GM10248 (cell line): ENCODE measurements around the gene S1PR2.

Experiments used
- CTCF ChIA-PET: fragments of 300-600 bp; sonication (Branson Sonifier 250); formaldehyde crosslinking; extraction: SDS; loops from one replicate; lab custom pipeline; 2021; ENCODE audit warnings: antibody characterized with exemption; lab: Yijun Ruan, JAX
- POLR2A ChIA-PET: fragments of 350-650 bp; sonication (Branson Sonifier 250); formaldehyde crosslinking; extraction: SDS; loops from one replicate; lab custom pipeline; 2020; ENCODE audit warnings: antibody characterized with exemption; lab: Yijun Ruan, JAX
- DNase-seq: peaks from one replicate; pipeline ENCODE4 v3.0.0; 2012; ENCODE audit errors: extremely low spot score
- TF ChIP-seq, protein P1 (sequence below): IDR thresholded peaks from 2 replicates; pipeline ENCODE4 v1.5.1; 2012; ENCODE audit warnings: mild to moderate bottlenecking, low read depth; ENCODE audit errors: extremely low read depth, missing control alignments, control extremely low read depth

The S1PR2 gene

DNA sequence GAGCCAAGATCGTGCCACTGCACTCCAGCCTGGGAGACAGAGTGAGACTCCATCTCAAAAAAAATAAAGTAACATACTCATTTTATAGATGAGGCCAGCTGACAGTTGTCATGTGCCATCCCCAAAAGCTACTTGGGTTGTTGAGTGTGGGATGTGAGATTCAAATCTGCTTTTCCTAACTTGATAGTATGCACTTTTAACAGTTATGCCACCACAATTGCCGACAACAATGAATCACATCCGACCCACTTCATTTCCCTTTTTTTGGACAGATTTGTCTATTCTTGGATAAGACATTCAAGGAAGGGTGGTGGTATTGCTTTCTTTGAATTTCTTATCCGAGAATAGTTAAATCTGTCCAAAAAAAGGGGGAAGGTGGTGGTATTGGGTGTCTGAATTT, 20.1 kb downstream of the S1PR2 start:
- ChIA-PET CTCF (interaction anchor here (0.9 to 3.2 kb wide), 6 partner anchors 9 to 178 kb away, joined by 3 to 13 read pairs (median 4); no protein-coding TSS in a partner anchor), POLR2A (no interaction called here)
- DNase-seq, result no peak
- TF ChIP-seq, protein P1, sequence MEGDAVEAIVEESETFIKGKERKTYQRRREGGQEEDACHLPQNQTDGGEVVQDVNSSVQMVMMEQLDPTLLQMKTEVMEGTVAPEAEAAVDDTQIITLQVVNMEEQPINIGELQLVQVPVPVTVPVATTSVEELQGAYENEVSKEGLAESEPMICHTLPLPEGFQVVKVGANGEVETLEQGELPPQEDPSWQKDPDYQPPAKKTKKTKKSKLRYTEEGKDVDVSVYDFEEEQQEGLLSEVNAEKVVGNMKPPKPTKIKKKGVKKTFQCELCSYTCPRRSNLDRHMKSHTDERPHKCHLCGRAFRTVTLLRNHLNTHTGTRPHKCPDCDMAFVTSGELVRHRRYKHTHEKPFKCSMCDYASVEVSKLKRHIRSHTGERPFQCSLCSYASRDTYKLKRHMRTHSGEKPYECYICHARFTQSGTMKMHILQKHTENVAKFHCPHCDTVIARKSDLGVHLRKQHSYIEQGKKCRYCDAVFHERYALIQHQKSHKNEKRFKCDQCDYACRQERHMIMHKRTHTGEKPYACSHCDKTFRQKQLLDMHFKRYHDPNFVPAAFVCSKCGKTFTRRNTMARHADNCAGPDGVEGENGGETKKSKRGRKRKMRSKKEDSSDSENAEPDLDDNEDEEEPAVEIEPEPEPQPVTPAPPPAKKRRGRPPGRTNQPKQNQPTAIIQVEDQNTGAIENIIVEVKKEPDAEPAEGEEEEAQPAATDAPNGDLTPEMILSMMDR, result no peak

DNA sequence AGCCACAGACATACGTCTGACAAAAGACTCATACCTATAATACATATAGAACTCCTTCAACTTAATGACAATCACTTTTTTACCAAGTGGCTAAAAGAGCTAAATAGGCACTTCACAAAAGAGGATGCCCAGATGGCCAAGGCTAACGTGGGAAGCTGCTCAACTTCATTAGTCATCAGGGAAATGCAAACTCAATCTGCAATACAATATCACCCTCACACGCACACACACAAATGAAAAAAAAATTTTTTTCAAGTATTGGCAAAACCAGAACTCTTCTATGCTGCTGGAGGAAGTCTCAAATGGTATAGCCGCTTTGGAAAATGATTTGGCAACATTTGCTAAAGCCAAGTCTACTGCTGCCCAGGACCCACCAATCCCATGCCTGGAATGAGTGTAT, 21.8 kb downstream of the S1PR2 start:
- ChIA-PET CTCF (interaction anchor here (1.2 to 4.1 kb wide), 6 partner anchors 8 to 50 kb away, joined by 3 to 13 read pairs (median 6); no protein-coding TSS in a partner anchor), POLR2A (interaction anchor here (0.6 kb wide), 1 partner anchor 11 kb away, joined by 4 read pairs; no protein-coding TSS in a partner anchor)
- TF ChIP-seq, protein P1, result no peak
- DNase-seq, result no peak

DNA sequence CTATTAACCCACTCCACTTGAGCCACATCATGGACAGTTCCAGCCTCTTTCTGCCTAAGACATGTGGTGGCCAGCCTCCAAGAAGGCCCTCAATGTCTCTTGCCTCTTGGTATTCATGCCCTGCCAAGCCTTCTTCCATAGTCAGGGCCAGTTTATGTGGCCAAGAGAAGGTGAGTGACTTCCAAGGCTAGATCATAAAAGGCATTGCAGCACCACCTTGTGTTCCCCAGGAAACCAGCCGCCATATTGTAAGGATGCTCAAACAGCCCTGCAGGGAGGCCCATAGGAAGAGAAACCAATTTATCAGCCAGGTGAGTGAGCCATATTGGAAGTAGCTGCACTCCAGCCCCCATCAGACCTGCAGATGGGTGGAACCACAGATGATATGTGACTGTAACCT, 24.1 kb downstream of the S1PR2 start:
- ChIA-PET POLR2A (no interaction called here), CTCF (interaction anchor here (1.0 to 4.1 kb wide), 6 partner anchors 13 to 230 kb away, joined by 3 to 12 read pairs (median 6); no protein-coding TSS in a partner anchor)
- TF ChIP-seq, protein P1, result no peak
- no peak for DNase-seq

DNA sequence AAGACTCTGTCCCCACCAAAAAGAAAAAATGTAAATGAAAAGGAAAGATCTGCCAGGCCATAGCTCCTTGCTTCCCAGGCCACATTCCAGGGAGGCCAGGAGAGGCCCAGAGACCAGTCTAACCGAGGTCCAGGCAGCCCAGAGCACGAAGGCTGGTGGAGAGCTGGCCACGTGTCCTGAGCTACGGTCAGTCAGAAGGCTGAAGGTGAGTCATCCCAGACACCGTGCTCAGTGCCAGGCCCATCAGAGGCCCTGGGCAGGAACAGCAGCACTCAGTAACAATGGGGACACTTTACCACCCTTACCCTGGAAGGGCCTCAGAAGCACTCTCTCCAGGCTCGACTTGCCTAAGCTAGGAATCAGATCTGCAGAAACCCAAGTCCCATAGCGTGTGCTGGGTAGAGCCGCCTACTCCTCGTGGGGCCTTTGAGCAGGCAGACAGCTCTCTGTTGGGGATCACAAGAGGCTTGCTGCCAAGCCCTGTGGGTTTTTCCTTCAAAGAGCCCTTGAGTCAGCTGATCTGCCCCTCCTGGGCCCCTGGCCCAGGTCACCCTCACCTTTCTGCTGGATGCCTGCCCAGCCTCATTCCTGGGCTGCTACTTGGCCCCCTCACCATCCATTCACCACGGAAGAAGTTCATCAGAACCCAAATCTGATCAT, 24.8 kb downstream of the S1PR2 start:
- POLR2A ChIA-PET, result no interaction called here
- DNase-seq, result no peak

DNA sequence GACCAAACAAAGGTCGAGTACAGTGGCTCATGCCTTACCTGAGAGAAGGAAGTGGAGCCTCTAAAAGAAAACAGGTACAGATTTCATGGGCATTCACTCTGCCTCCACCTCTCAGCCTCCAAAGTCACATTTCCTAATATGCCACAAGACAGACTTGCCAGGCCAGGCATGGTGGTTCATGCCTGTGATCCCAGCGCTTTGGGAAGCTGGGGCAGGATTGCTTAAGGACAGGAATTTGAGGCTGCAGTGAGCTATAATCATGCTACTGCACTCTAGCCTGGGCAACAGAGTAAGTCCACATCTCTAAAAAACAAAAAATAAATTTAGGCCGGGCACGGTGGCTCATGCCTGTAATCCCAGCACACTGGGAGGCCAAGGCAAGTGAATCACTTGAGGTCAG, 25.5 kb downstream of the S1PR2 start:
- TF ChIP-seq, protein P1, result no peak
- no peak for DNase-seq
- ChIA-PET CTCF (interaction anchor here (0.9 to 2.3 kb wide), 5 partner anchors 9 to 53 kb away, joined by 3 to 10 read pairs (median 8); no protein-coding TSS in a partner anchor), POLR2A (no interaction called here)

More for the DNA sequence above, 24.8 kb downstream of the S1PR2 start:
- CTCF ChIA-PET, result interaction anchor here (0.9 to 4.1 kb wide), 7 partner anchors 8 to 74 kb away, joined by 3 to 12 read pairs (median 8); no protein-coding TSS in a partner anchor
- TF ChIP-seq, protein P1, result no peak

DNA sequence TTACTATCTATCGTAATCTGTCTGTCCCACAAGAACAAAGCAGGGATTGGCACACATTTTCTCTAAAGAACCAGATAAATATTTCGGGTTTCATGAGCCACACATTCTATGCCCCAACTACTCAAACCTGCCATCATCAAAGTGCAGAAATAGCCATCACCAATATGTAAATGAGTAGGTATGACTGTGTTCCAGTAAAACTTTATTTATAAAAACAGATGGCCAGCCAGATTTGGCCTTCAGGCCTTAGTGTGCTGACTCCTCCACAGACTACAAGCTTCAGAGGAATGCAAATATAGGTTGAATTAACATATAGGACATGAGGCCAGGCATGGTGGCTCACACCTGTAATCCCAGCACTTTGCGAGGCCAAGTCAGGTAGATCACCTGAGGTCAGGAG, 27.4 kb downstream of the S1PR2 start:
- TF ChIP-seq, protein P1, result no peak
- ChIA-PET CTCF (no interaction called here), POLR2A (no interaction called here)
- DNase-seq, result no peak
